H1 (cell line): Measurements from ENCODE around the gene HHIP.

Source experiments
- BRCA1 ChIP-seq: IDR thresholded peaks from 2 replicates; pipeline ENCODE4 v1.6.1; 2012; ENCODE audit warnings: low read depth, low read length, improper control_type of control experiment
- CHD2 ChIP-seq: IDR thresholded peaks from 2 replicates; pipeline ENCODE4 v1.6.1; 2012; ENCODE audit warnings: low read length, improper control_type of control experiment
- CREB1 ChIP-seq: IDR thresholded peaks from 2 replicates; pipeline ENCODE4 v1.6.1; 2012; ENCODE audit warnings: inconsistent platforms
- CTCF ChIP-seq, 3 experiments: IDR thresholded peaks; 1 replicate in 2 of 3; 2 replicates in 1 of 3; pipeline versions ENCODE4 v1.5.1 to v1.6.1; 2011; ENCODE audit warnings: low read length in 3 of 3, mild to moderate bottlenecking in 3 of 3, inconsistent platforms in 2 of 3, low read depth in 1 of 3, moderate library complexity in 1 of 3; ENCODE audit not compliant: insufficient read depth in 1 of 3; ENCODE audit errors: control extremely low read depth in 1 of 3
- EZH2 ChIP-seq: fragments of 200-600 bp; sonication (generic); IDR thresholded peaks from 2 replicates; pipeline ENCODE4 v1.7.1; 2012; ENCODE audit warnings: low read depth, mild to moderate bottlenecking, moderate library complexity, low read length, inconsistent platforms; ENCODE audit not compliant: severe bottlenecking
- POLR2A ChIP-seq, 2 experiments: IDR thresholded peaks; 1 replicate in 1 of 2; 2 replicates in 1 of 2; pipeline ENCODE4 v1.6.1; 2011; ENCODE audit warnings: low read depth in 2 of 2, low read length in 2 of 2, mild to moderate bottlenecking in 2 of 2; ENCODE audit errors: control extremely low read depth in 1 of 2
- POLR2AphosphoS5 ChIP-seq: IDR thresholded peaks from 2 replicates; pipeline ENCODE4 v1.6.1; 2011; ENCODE audit warnings: low read depth, low read length
- SIN3A ChIP-seq, 2 experiments: IDR thresholded peaks in 1 of 2; conservative IDR thresholded peaks in 1 of 2; 2 replicates each; pipeline ENCODE4 v1.6.1; 2011 to 2012; ENCODE audit warnings: low read length in 2 of 2, improper control_type of control experiment in 1 of 2, low read depth in 1 of 2, mild to moderate bottlenecking in 1 of 2

GRCh38 chr4:144614850-144615585 is 30.9 kb upstream of the HHIP start:
- no peak for TF ChIP-seq CTCF (IDR thresholded peaks at IDR 0.05; ENCODE audit: control extremely low read depth in 1 of 3, insufficient read depth in 1 of 3, low read depth in 1 of 3, low read length in 3 of 3)
- no peak for TF ChIP-seq POLR2AphosphoS5
- no peak for TF ChIP-seq SIN3A (conservative IDR thresholded peaks at IDR 0.05 in 1 of 2, IDR thresholded peaks at IDR 0.05 in 1 of 2; ENCODE audit: low read depth in 1 of 2, low read length in 2 of 2)
- TF ChIP-seq CREB1: no peak
- TF ChIP-seq POLR2A (IDR thresholded peaks at IDR 0.05; ENCODE audit: control extremely low read depth in 1 of 2, low read depth in 2 of 2, low read length in 2 of 2): no peak
- no peak for TF ChIP-seq CHD2
- TF ChIP-seq BRCA1: no peak
- TF ChIP-seq EZH2: no peak
